SK-MEL-5 (cell line): ENCODE results near the gene DMGDH. TPM values are rescaled to one million over a fixed set of nuclear protein-coding genes. Genes with fewer than 3 reads are reported as not detected.
A peak's percentile ranks its signal among the peaks of the same experiment; 100 is the strongest.
"Not testable (repeated sequence)": the region's sequence is repeated elsewhere in the genome, so short reads cannot be mapped to it uniquely, and the experiment has no call there.

Experiments used
- DNase-seq: peaks from one replicate; pipeline ENCODE4 v3.0.0-alpha.2; 2016; ENCODE audit warnings: low read depth, low spot score
- in situ Hi-C: cut with HindIII; loops from 2 replicates; pipeline ENCODE4 v1.10.0; 2016; ENCODE audit warnings: low sequenced_read_pairs, high pct_unique_total_duplicates, low pct_unique_long_range_greater_than_20kb
- total RNA-seq: library from RNA; depleted of rRNA; stranded (reverse); fragments of >200 nt; shearing (Covaris generic); gene quantifications from 2 replicates; pipeline ENCODE4 v1.2.3, GENCODE V29; 2014

DMGDH gene
- total RNA-seq, 1 experiment from 2014 or later, result not detected

- in situ Hi-C loops, result no loop called here
- no peak for DNase-seq
These were observed 77.3 kb downstream of the DMGDH start for GRCh38 chr5:78992146-78992545.

- no peak for DNase-seq
- in situ Hi-C loops, result no loop called here
These were observed 80.4 kb downstream of the DMGDH start for GRCh38 chr5:78989080-78989479.

GRCh38 chr5:78985725-78986223 is 83.7 kb downstream of the DMGDH start:
- peak; percentile 51 for DNase-seq
- in situ Hi-C loops, result no loop called here

GRCh38 chr5:78985116-78985724 is 84.3 kb downstream of the DMGDH start, which contains the start of gene ARSB:
ARSB (minus strand) TSS chr5:78985310; CDS start chr5:78985248, 62 bp downstream.
- peak; percentile 53 for DNase-seq

GRCh38 chr5:78984439-78985115 is 84.9 kb downstream of the DMGDH start:
- peak; percentile 88 for DNase-seq
- in situ Hi-C loops, result no loop called here

More at GRCh38 chr5:78985116-78985724, 84.3 kb downstream of the DMGDH start, which contains the start of gene ARSB:
- in situ Hi-C loops, result no loop called here

- no peak for DNase-seq
- in situ Hi-C loops, result no loop called here
These were observed 85.7 kb downstream of the DMGDH start for GRCh38 chr5:78983601-78984438.

- in situ Hi-C loops, DNase-seq: not testable (repeated sequence)
These were observed 86.3 kb downstream of the DMGDH start for GRCh38 chr5:78983194-78983593.

- in situ Hi-C loops, result no loop called here
- DNase-seq, result no peak
These were observed 89.6 kb downstream of the DMGDH start for GRCh38 chr5:78979909-78980308.

- no peak for DNase-seq
- in situ Hi-C loops, result no loop called here
These were observed 90.2 kb downstream of the DMGDH start for GRCh38 chr5:78979117-78979742.

- no peak for DNase-seq
- in situ Hi-C loops, result no loop called here
These were observed 94.4 kb downstream of the DMGDH start for GRCh38 chr5:78975035-78975434.

- DNase-seq, result no peak
- in situ Hi-C loops, result no loop called here
These were observed 94.9 kb downstream of the DMGDH start for GRCh38 chr5:78974601-78975000.

GRCh38 chr5:78974011-78974410 is 95.5 kb downstream of the DMGDH start:
- in situ Hi-C loops, result no loop called here
- no peak for DNase-seq

- DNase-seq, result no peak
- in situ Hi-C loops, result no loop called here
These were observed 96.6 kb downstream of the DMGDH start for GRCh38 chr5:78972654-78973428.

GRCh38 chr5:78971998-78972397 is 97.5 kb downstream of the DMGDH start:
- in situ Hi-C loops, result no loop called here

GRCh38 chr5:78968781-78969180 is 100.7 kb downstream of the DMGDH start:
- in situ Hi-C loops, result no loop called here
- DNase-seq, result no peak

More at GRCh38 chr5:78971998-78972397, 97.5 kb downstream of the DMGDH start:
- DNase-seq, result no peak

GRCh38 chr5:78964889-78965288 is 104.6 kb downstream of the DMGDH start:
- in situ Hi-C loops, result no loop called here
- peak; percentile 79 for DNase-seq

GRCh38 chr5:78961743-78962142 is 107.7 kb downstream of the DMGDH start:
- in situ Hi-C loops, result no loop called here
- DNase-seq, result no peak
